LoVo (cell line): Measurements from ENCODE around the gene IL23A.

Experiments used
- DNase-seq: peaks from one replicate; pipeline ENCODE4 v3.0.0-alpha.2; 2016; ENCODE audit warnings: low spot score

Gene IL23A

GRCh38 chr12:56361487-56362129, 22.9 kb downstream of the IL23A start:
- no peak for DNase-seq

GRCh38 chr12:56362130-56363059, 23.7 kb downstream of the IL23A start, which contains the start of gene APOF:
Gene APOF (minus strand): TSS chr12:56362857. CDS start chr12:56362745, 112 bp downstream.
- DNase-seq: no peak

GRCh38 chr12:56366948-56367347, 28.3 kb downstream of the IL23A start:
- no peak for DNase-seq

DNA sequence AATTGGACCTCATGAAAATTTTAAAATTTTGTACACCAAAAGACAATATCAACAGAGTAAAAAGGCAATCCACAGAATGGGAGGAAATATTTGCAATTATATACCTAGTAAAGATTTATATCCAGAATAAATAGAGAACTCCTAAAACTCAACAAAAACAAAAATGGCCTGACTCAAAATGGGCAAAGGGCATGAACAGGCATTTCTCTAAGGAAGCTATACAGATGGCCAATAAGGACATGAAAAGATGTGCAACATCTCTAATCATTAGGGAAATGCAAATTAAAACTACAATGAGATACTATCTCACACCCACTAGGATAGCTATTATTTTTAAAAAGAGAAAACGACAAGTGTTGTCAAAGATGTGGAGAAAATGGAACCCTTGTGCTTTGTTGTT, 34.8 kb downstream of the IL23A start:
- DNase-seq: no peak

- no peak for DNase-seq
Observed at GRCh38 chr12:56374726-56375597, 36.3 kb downstream of the IL23A start.

DNA sequence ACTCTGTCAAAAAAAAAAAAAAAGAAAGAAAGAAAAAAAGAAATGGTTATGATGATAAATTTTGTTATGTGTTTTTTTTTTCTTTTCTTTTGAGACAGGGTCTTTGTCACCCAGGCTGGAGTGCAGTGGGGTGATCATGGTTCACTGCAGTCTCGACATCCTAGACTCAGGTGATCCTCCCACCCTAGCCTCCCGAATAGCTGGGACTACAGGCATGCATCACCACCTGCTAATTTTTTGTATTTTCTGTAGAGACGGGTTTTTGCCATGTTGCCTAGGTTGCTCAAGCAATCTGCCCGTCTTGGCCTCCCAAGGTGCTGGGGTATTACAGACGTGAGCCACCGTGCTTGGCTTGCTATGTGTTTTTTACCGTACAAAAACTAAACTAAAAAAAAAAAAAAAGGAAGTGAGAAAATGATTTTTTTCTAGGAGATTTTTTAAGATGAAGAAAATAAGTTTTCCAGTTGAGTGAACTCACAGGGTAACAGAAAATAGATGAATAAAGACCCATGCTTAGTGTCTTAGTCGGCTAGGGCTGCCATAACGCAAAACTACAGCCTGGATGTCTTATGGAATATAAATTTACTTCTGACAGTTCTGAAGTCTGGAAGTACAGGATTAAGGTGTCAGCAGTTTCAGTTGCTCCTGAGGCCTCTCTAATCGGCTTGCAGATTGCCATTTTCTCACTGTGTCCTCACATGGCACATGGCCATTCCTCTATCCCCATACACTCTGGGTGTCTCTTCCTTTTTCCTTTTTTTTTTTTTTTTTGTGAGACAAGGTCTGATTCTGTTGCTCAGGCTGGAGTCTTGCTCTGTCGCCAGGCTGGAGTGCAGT, 37.1 kb downstream of the IL23A start:
- DNase-seq: no peak

- DNase-seq: no peak
Observed at GRCh38 chr12:56377310-56377988, 38.8 kb downstream of the IL23A start.

GRCh38 chr12:56377989-56378316, 39.3 kb downstream of the IL23A start:
- DNase-seq: no peak

DNA sequence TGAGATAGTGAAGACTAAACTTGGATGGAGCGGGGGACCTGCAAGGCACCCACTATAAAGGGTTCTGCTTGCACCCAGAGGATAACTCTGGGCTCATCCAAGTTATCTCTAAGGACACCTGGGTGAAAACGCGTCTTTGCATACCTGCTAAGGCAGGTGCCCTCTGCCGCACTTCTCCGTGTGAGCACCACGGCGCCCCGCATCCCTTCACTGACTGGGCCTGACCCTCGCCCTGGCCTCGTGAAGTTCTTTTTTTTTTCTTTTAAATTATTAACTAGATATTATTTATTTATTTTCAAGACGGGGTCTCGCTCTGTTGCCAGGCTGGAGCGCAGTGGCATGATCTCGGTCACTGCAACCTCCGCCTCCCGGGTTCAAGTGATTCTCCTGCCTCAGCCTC, 43.9 kb downstream of the IL23A start:
- DNase-seq: no peak

DNA sequence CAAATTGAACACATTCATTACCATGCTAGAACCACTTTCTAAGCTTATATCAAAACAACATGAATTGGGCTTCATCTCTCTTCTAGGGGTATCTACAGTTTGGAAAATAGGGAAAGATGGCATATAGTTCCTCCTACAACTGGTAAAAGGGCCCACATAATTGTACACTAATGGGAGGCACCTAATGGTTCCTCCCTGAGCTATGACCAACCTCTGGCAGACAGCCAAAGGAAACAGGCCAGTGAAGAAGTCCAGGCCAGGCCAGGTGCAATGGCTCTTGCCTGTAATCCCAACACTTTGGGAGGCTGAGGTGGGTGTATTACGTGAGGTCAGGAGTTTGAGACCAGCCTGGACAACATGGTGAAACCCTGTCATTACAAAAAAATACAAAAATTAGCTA, 47.2 kb downstream of the IL23A start:
- DNase-seq: peak; percentile 32

- DNase-seq: no peak
Observed at GRCh38 chr12:56387152-56387736, 48.6 kb downstream of the IL23A start.

DNA sequence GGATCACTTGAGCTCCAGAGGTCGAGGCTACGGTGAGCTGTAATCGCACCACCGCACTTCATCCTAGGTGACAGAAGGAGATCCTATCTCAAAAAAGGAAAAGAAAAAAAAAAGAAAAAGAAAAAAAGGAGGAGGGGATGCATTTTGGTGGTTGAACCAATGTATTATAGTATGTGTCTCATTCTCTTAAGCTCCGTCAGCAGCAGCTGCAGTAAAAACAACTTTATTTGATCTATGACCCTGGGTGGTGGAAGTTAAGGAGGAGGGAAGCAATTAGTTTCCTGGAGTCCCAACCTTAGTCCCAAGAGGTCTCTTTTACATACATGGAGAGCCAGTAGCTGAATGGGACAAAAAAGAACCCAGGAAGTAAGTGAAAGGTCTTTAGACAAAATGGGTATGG, 50.7 kb downstream of the IL23A start:
- DNase-seq: no peak
